ENCODE measurements around the gene SPRY1. TPM values are rescaled to one million over a fixed set of nuclear protein-coding genes. Genes with fewer than 3 reads are reported as not detected.

The SPRY1 gene
- total RNA-seq, 1 donor from 2014 or later, result 86.6 TPM

DNA sequence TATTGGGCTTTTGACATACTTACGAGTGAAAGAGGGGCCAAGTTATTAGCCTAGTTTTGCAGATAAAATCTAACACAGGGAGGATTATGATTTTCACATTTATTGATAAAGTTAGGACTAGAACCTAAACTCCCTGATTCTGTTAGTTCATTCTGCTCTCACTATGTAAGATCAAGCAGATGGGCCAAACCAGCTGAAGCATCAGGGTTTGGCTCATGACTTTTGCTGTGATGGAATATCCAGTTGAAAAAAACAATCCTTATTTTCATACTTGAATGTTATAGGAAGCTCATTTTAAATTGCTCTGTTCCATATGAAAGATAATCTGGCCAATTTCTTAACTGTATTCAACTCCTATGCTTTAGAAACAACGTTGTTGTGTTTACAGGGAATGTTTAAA lies 21.2 kb downstream of the SPRY1 start:
- peaks cover 34% of the 10 kb centered on the region for H3K4me1 ChIP-seq
- intact Hi-C loops (cut with DNase I), result no loop called here
- DNase-seq (no peak), ATAC-seq (no peak)
- TF ChIP-seq CTCF (IDR thresholded peaks at IDR 0.05), result no peak
- H3K36me3 ChIP-seq, result no peaks in the 10 kb centered on the region
- no peaks in the 10 kb centered on the region for H3K27me3 ChIP-seq (ENCODE audit: low read depth)
- peak overlapping the region; percentile 52 for H3K27ac ChIP-seq
- H3K9me3 ChIP-seq, result no peaks in the 10 kb centered on the region
- H3K4me3 ChIP-seq, result no peak overlapping the region

DNA sequence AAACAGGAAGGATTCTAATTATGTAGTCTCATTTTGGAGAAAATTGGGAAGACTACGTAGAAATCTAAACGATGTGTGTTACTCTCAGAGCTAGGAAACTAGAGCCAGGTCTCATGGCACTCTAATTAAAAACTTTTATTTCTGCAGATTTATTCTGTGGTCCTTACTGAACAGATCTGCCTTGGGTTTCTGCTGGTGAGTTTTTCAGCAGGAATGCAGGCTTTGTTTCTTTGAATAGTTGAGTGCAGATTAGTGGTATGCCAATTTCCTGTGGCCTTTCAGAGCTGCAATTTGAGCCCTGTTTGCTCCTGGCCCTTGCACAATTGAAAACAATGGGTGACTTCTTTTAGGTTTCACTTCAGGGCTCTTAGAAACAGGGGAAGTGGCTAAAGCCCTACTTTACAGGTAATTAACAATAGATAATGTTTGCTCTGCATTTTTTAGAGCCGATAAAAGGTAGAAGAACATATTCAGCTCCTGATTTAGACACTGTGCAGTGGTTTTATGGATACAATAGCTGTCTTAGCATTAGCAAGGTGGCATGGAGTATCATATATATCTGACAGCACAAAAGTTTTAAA lies 21.8 kb downstream of the SPRY1 start:
- H3K36me3 ChIP-seq, result no peaks in the 10 kb centered on the region
- peak; percentile 84 to 88 for ATAC-seq
- intact Hi-C loops (cut with DNase I), result no loop called here
- H3K4me1 ChIP-seq, result peaks cover 31% of the 10 kb centered on the region
- DNase-seq, result no peak
- no peak for TF ChIP-seq CTCF (IDR thresholded peaks at IDR 0.05)
- H3K9me3 ChIP-seq, result no peaks in the 10 kb centered on the region
- H3K27me3 ChIP-seq (ENCODE audit: low read depth), result no peaks in the 10 kb centered on the region
- no peak overlapping the region for H3K4me3 ChIP-seq
- H3K27ac ChIP-seq, result peak overlapping the region; percentile 52

GRCh38 chr4:123419885-123420755 lies 23.5 kb downstream of the SPRY1 start:
- Histone ChIP-seq H3K4me1 (peaks cover 30% of the 10 kb centered on the region), H3K36me3 (no peaks in the 10 kb centered on the region), H3K4me3 (no peak overlapping the region), H3K9me3 (no peaks in the 10 kb centered on the region), H3K27me3 (ENCODE audit: low read depth) (no peaks in the 10 kb centered on the region), H3K27ac (no peak overlapping the region)
- TF ChIP-seq CTCF (IDR thresholded peaks at IDR 0.05), result no peak
- no peak for ATAC-seq
- intact Hi-C loops (cut with DNase I), result no loop called here
- no peak for DNase-seq

DNA sequence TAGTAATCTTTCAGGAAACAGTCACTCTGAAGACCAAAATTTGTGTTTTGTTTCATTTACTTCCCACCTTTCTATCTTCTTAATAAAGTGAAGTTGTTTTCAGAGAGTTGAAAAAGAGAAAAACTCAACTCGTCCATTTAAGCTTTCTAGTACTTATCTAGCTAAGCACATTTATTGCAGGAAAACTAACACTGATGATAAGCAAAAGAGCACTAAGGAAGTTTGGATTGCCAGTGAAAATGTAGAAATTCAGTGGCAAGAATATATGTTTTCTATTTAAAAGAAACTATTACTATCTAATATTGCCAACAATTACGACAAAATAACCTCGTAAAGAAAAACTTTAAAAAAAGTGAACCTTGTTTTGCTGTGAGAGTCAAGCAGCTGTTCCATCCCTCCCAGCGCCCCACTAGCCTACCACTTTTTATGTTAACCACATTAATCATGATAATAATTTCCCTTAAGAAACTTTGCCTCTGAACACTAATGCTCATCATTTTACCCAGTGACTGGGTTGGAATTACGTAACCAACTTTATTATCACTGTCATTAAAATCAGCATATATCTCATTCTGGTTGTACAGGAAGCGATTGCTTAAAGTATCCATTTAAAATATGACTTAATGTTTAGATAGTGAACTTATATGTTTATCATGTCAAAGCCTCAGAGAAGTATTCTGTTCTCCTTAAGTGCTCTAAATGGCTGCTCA lies 24.8 kb downstream of the SPRY1 start:
- no peak for ATAC-seq
- DNase-seq, result no peak
- Histone ChIP-seq H3K27me3 (ENCODE audit: low read depth) (no peaks in the 10 kb centered on the region), H3K27ac (peak overlapping the region; percentile 13), H3K4me3 (peak overlapping the region; percentile 9), H3K4me1 (peaks cover 17% of the 10 kb centered on the region), H3K9me3 (no peaks in the 10 kb centered on the region), H3K36me3 (no peaks in the 10 kb centered on the region)
- intact Hi-C loops (cut with DNase I), result no loop called here
- TF ChIP-seq CTCF (IDR thresholded peaks at IDR 0.05), result no peak

DNA sequence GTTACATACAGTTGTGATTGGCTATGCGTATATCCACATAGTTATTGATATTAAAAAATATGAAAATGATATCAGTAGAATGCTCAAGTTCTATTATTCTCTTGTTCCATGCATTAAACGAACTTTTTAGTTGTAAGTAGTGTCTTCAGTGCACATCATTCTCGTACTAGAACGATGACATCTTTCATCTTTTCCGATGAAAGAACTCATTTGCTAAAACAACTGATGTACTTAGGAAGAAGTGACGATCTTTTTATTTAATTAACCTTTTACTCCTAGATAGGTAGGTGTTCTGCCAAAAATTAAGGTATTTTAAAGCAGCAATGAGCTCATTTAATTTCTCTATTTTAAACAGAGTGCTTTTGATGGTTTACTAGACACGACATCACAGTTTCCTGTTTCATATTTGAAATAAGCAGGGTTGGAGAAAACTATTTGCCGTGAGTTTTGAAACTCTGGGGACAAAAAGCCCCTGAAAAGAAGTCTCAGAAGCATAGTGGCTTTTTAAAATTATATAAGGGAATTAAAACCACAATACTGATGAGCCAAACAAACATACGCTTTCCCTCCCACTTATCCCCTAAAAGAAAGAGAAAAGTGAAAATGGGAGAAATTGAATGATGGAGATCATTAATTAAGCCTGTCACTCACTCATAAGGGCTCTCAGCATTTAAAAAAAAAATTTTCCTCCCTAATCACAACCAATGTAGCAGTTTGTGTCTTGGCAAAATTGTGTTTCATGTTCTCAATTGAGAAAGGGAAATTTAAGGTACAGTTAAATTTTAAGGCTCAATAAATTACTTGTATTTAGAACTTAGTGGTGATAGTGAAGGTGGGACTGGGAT lies 25.6 kb downstream of the SPRY1 start:
- intact Hi-C loops (cut with DNase I), result no loop called here
- Histone ChIP-seq H3K9me3 (no peaks in the 10 kb centered on the region), H3K36me3 (no peaks in the 10 kb centered on the region), H3K4me1 (peaks cover 16% of the 10 kb centered on the region), H3K27ac (peak overlapping the region; percentile 13), H3K27me3 (ENCODE audit: low read depth) (no peaks in the 10 kb centered on the region), H3K4me3 (peak overlapping the region; percentile 9)
- ATAC-seq, result no peak
- DNase-seq, result no peak
- TF ChIP-seq CTCF (IDR thresholded peaks at IDR 0.05), result no peak
